GM06990 (cell line): ENCODE data around the gene KLF7.

Experiments
- DNase-seq: peaks from one replicate; pipeline ENCODE4 v3.0.0-alpha.2; 2011; ENCODE audit not compliant: insufficient read length; ENCODE audit errors: extremely low read depth
- H3K27me3 ChIP-seq: replicated peaks from 2 replicates; pipeline ENCODE4 v1.6.0; 2011; ENCODE audit warnings: low read length; ENCODE audit not compliant: control insufficient read depth, insufficient read depth
- H3K36me3 ChIP-seq: 2 replicates; pipeline ENCODE4 v1.5.1; 2011; ENCODE audit warnings: low read length; ENCODE audit not compliant: control insufficient read depth, insufficient read depth
- H3K4me3 ChIP-seq: replicated peaks from 2 replicates; pipeline ENCODE4 v1.5.1; 2011; ENCODE audit warnings: low read depth, mild to moderate bottlenecking, control low read depth, low read length
- CTCF ChIP-seq: IDR thresholded peaks from 2 replicates; pipeline ENCODE4 v1.5.1; 2011; ENCODE audit warnings: low read length, control low read depth, mild to moderate bottlenecking, inconsistent platforms; ENCODE audit not compliant: insufficient read depth, poor library complexity, severe bottlenecking

Gene KLF7

GRCh38 chr2:207188626-207189419 lies 23.1 kb upstream of the KLF7 start:
- Histone ChIP-seq H3K4me3 (no peak overlapping the region), H3K36me3 (no peaks in the 10 kb centered on the region), H3K27me3 (peaks cover 1% of the 10 kb centered on the region; the same call in 1 of the 2 replicates)
- no peak for DNase-seq
- TF ChIP-seq CTCF, result no peak

GRCh38 chr2:207185372-207185771 lies 19.6 kb upstream of the KLF7 start:
- Histone ChIP-seq H3K4me3 (no peak overlapping the region), H3K36me3 (no peaks in the 10 kb centered on the region), H3K27me3 (peaks cover 1% of the 10 kb centered on the region; the same call in 1 of the 2 replicates)
- no peak for DNase-seq
- TF ChIP-seq CTCF, result no peak

- DNase-seq, result no peak
- no peak for TF ChIP-seq CTCF
- no peaks in the 10 kb centered on the region for H3K36me3 ChIP-seq
- H3K4me3 ChIP-seq, result no peak overlapping the region
- H3K27me3 ChIP-seq, result peaks cover 1% of the 10 kb centered on the region; the same call in 1 of the 2 replicates
Measured at GRCh38 chr2:207184768-207185167, 19.0 kb upstream of the KLF7 start.

GRCh38 chr2:207184348-207184747 lies 18.6 kb upstream of the KLF7 start:
- DNase-seq, result no peak
- peaks cover 1% of the 10 kb centered on the region; the same call in 1 of the 2 replicates for H3K27me3 ChIP-seq
- H3K4me3 ChIP-seq, result no peak overlapping the region
- H3K36me3 ChIP-seq, result no peaks in the 10 kb centered on the region
- no peak for TF ChIP-seq CTCF

GRCh38 chr2:207183506-207183905 lies 17.8 kb upstream of the KLF7 start:
- Histone ChIP-seq H3K27me3 (no peaks in the 10 kb centered on the region), H3K36me3 (no peaks in the 10 kb centered on the region), H3K4me3 (no peak overlapping the region)
- no peak for DNase-seq
- no peak for TF ChIP-seq CTCF
